Activated CD8-positive, alpha-beta T cell treated with anti-CD3 and anti-CD28 coated beads for 36 hours (primary cell): ENCODE measurements around the gene ASPSCR1. TPM values are rescaled to one million over a fixed set of nuclear protein-coding genes. Genes with fewer than 3 reads are reported as not detected.

Experiments
- ATAC-seq: fragments of 200-7000 bp; cut with Tn5 transposase; one replicate; pipeline ENCODE4 v1.10.0; 2021; ENCODE audit warnings: mild to moderate bottlenecking, moderate library complexity
- CTCF ChIA-PET: fragments of 350-600 bp; sonication (Branson Sonifier 250); formaldehyde crosslinking; loops from one replicate; lab custom pipeline; 2021; ENCODE audit warnings: antibody characterized with exemption; lab: Charles Lee
- POLR2A ChIA-PET: fragments of 350-600 bp; sonication (Branson Sonifier 250); formaldehyde crosslinking; loops from one replicate; lab custom pipeline; 2021; ENCODE audit warnings: antibody characterized with exemption; lab: Charles Lee
- DNase-seq: peaks from one replicate; pipeline ENCODE4 v3.0.0-alpha.2; 2020
- H3K27ac Mint-ChIP-seq: one replicate; pipeline ENCODE4 v1.8.0; 2021; ENCODE audit warnings: mild to moderate bottlenecking, mixed read lengths
- H3K27me3 Mint-ChIP-seq: one replicate; pipeline ENCODE4 v1.8.0; 2021; ENCODE audit warnings: mixed read lengths
- H3K36me3 Mint-ChIP-seq: one replicate; pipeline ENCODE4 v1.8.0; 2021; ENCODE audit warnings: low read depth, mixed read lengths
- H3K4me1 Mint-ChIP-seq: one replicate; pipeline ENCODE4 v1.8.0; 2021; ENCODE audit warnings: low read depth, mixed read lengths
- H3K4me3 Mint-ChIP-seq: one replicate; pipeline ENCODE4 v1.8.0; 2021; ENCODE audit warnings: mild to moderate bottlenecking, moderate library complexity, mixed read lengths
- H3K9me3 Mint-ChIP-seq: one replicate; pipeline ENCODE4 v1.8.0; 2021; ENCODE audit warnings: mixed read lengths
- intact Hi-C: fragments of 100-400 bp; cut with micrococcal nuclease; formaldehyde crosslinking; loops from one replicate; pipeline ENCODE4 v1.10.0; 2022
- total RNA-seq, 2 experiments: library from RNA; stranded (reverse); gene quantifications; one replicate each; pipeline ENCODE4 v1.2.3, GENCODE V29; 2021
- TF ChIP-seq, protein P1 (sequence below): fragments of 200-600 bp; IDR thresholded peaks from one replicate; pipeline ENCODE4 v1.8.0; 2022; ENCODE audit warnings: antibody characterized with exemption, mild to moderate bottlenecking

ASPSCR1 gene
- total RNA-seq, 2 experiments from 2014 or later: 18.7 to 24.5 TPM

- ChIA-PET CTCF (interaction anchor here (1.1 to 1.9 kb wide), 2 partner anchors 24 to 34 kb away, joined by 3 to 5 read pairs; no protein-coding TSS in a partner anchor), POLR2A (interaction anchor here (1.1 kb wide), 1 partner anchor 15 kb away, joined by 3 read pairs; no protein-coding TSS in a partner anchor)
- DNase-seq (no peak), ATAC-seq (no peak)
- no peak overlapping the region for H3K4me3 Mint-ChIP-seq
- no peak overlapping the region for H3K27ac Mint-ChIP-seq
- no peaks in the 10 kb centered on the region for H3K4me1 Mint-ChIP-seq
- H3K27me3 Mint-ChIP-seq: no peaks in the 10 kb centered on the region
- H3K9me3 Mint-ChIP-seq: no peaks in the 10 kb centered on the region
- no peaks in the 10 kb centered on the region for H3K36me3 Mint-ChIP-seq
- intact Hi-C loops: no loop called here
- TF ChIP-seq, protein P1, sequence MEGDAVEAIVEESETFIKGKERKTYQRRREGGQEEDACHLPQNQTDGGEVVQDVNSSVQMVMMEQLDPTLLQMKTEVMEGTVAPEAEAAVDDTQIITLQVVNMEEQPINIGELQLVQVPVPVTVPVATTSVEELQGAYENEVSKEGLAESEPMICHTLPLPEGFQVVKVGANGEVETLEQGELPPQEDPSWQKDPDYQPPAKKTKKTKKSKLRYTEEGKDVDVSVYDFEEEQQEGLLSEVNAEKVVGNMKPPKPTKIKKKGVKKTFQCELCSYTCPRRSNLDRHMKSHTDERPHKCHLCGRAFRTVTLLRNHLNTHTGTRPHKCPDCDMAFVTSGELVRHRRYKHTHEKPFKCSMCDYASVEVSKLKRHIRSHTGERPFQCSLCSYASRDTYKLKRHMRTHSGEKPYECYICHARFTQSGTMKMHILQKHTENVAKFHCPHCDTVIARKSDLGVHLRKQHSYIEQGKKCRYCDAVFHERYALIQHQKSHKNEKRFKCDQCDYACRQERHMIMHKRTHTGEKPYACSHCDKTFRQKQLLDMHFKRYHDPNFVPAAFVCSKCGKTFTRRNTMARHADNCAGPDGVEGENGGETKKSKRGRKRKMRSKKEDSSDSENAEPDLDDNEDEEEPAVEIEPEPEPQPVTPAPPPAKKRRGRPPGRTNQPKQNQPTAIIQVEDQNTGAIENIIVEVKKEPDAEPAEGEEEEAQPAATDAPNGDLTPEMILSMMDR: no peak
Measured at GRCh38 chr17:81996232-81996756, 18.9 kb downstream of the ASPSCR1 start.

GRCh38 chr17:81996757-81997441 lies 19.5 kb downstream of the ASPSCR1 start:
- CTCF ChIA-PET: interaction anchor here (1.1 to 1.2 kb wide), 3 partner anchors 24 to 37 kb away, joined by 3 to 4 read pairs (median 4); no protein-coding TSS in a partner anchor

GRCh38 chr17:81998212-81998611 lies 20.8 kb downstream of the ASPSCR1 start:
- TF ChIP-seq, protein P1: no peak
- CTCF ChIA-PET: interaction anchor here (1.2 kb wide), 2 partner anchors 23 to 38 kb away, joined by 4 read pairs; no protein-coding TSS in a partner anchor

More at GRCh38 chr17:81996757-81997441, 19.5 kb downstream of the ASPSCR1 start:
- no peaks in the 10 kb centered on the region for H3K27me3 Mint-ChIP-seq
- no peaks in the 10 kb centered on the region for H3K4me1 Mint-ChIP-seq
- DNase-seq (no peak), ATAC-seq (no peak)
- no peaks in the 10 kb centered on the region for H3K36me3 Mint-ChIP-seq
- intact Hi-C loops: no loop called here
- no peak overlapping the region for H3K27ac Mint-ChIP-seq
- no peaks in the 10 kb centered on the region for H3K9me3 Mint-ChIP-seq
- POLR2A ChIA-PET: interaction anchor here (0.5 to 1.1 kb wide), 3 partner anchors 14 to 354 kb away, joined by 3 read pairs; no protein-coding TSS in a partner anchor
- no peak overlapping the region for H3K4me3 Mint-ChIP-seq
- TF ChIP-seq, protein P1: no peak

DNA sequence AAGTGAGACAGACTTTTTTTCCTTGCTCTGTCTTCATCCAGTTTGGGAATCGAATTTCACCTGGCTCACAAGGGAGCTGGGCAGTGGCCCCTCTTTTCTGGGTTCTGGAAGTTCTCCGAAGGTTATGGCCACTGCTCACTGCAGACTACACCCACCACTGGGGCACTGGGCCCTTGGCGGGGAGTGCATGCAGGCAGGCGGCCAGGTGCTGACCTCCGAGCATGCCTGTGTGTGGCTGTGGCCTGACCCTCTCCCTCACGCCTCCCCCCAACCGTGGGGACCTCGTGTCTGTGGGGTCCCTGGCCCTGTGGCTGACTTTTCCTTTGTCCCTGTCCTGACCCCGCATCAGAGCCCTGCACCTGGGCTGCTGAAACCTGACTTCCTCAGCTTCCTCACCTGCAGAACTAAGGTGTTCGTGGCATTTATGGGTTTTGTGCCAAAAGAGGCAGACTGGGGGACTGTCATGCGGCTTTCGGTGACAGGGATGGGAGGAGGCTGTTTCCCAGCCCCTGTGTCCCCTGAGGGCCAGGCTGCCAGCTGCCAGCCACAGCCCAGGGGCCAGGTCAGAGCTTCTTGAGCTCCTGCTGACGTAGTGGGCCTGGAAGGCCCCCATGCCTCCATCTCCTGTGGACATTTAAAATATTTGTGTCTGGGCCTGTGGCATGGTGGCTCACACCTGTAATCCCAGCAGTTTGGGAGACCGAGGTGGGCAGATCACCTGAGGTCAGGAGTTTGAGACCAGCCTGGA lies 21.4 kb downstream of the ASPSCR1 start:
- ChIA-PET CTCF (no interaction called here), POLR2A (no interaction called here)
- Mint-ChIP-seq H3K27ac (no peak overlapping the region), H3K36me3 (no peaks in the 10 kb centered on the region), H3K27me3 (no peaks in the 10 kb centered on the region), H3K4me3 (no peak overlapping the region), H3K4me1 (no peaks in the 10 kb centered on the region), H3K9me3 (no peaks in the 10 kb centered on the region)
- TF ChIP-seq, protein P1: no peak
- DNase-seq (no peak), ATAC-seq (no peak)
- intact Hi-C loops: no loop called here

More at GRCh38 chr17:81998212-81998611, 20.8 kb downstream of the ASPSCR1 start:
- Mint-ChIP-seq H3K27ac (no peak overlapping the region), H3K4me3 (no peak overlapping the region), H3K4me1 (no peaks in the 10 kb centered on the region), H3K9me3 (no peaks in the 10 kb centered on the region), H3K27me3 (no peaks in the 10 kb centered on the region), H3K36me3 (no peaks in the 10 kb centered on the region)
- POLR2A ChIA-PET: no interaction called here
- intact Hi-C loops: no loop called here
- DNase-seq (no peak), ATAC-seq (no peak)
